Endodermal cell (in vitro differentiated cells): ENCODE data around the gene C16orf54. TPM values are rescaled to one million over a fixed set of nuclear protein-coding genes. Genes with fewer than 3 reads are reported as not detected.
A peak's percentile ranks its signal among the peaks of the same experiment; 100 is the strongest.
"Not testable (repeated sequence)": the region's sequence is repeated elsewhere in the genome, so short reads cannot be mapped to it uniquely, and the experiment has no call there.

ENCODE experiments used
- DNase-seq: peaks from one replicate; pipeline ENCODE4 v3.0.0-alpha.2; 2017
- H3K27ac ChIP-seq: 2 replicates; pipeline ENCODE4 v1.5.1; 2013; ENCODE audit warnings: mild to moderate bottlenecking, low read depth, low read length, moderate library complexity
- H3K27me3 ChIP-seq: 2 replicates; pipeline ENCODE4 v1.6.1; 2013; ENCODE audit warnings: mild to moderate bottlenecking, low read length, moderate library complexity; ENCODE audit not compliant: insufficient read depth, control insufficient read depth, poor library complexity, severe bottlenecking
- H3K36me3 ChIP-seq: 2 replicates; pipeline ENCODE4 v1.7.0; 2013; ENCODE audit warnings: mild to moderate bottlenecking, low read length, moderate library complexity; ENCODE audit not compliant: control insufficient read depth, insufficient read depth
- H3K4me1 ChIP-seq: one replicate; pipeline ENCODE4 v1.7.0; 2013; ENCODE audit warnings: low read length; ENCODE audit not compliant: control insufficient read depth, insufficient read depth
- H3K4me3 ChIP-seq: 2 replicates; pipeline ENCODE4 v1.5.1; 2013; ENCODE audit warnings: mild to moderate bottlenecking, low read length, moderate library complexity
- H3K9ac ChIP-seq: 2 replicates; pipeline ENCODE4 v1.6.1; 2013; ENCODE audit warnings: mild to moderate bottlenecking, low read length, moderate library complexity; ENCODE audit not compliant: poor library complexity, severe bottlenecking; ENCODE audit errors: extremely low read depth
- H3K9me3 ChIP-seq: 2 replicates; pipeline ENCODE4 v1.6.1; 2013; ENCODE audit warnings: mild to moderate bottlenecking, low read length, moderate library complexity; ENCODE audit not compliant: control insufficient read depth
- H3K27ac Mint-ChIP-seq: 2 replicates; pipeline ENCODE4 v1.8.0; 2020; ENCODE audit warnings: mixed read lengths
- H3K27me3 Mint-ChIP-seq: 2 replicates; pipeline ENCODE4 v1.8.0; 2021; ENCODE audit warnings: mild to moderate bottlenecking, mixed read lengths; ENCODE audit not compliant: insufficient read depth
- H3K36me3 Mint-ChIP-seq: 2 replicates; pipeline ENCODE4 v1.8.0; 2020; ENCODE audit warnings: low read depth, mixed read lengths
- H3K4me1 Mint-ChIP-seq: 2 replicates; pipeline ENCODE4 v1.8.0; 2020; ENCODE audit warnings: mixed read lengths
- H3K4me3 Mint-ChIP-seq: 2 replicates; pipeline ENCODE4 v1.8.0; 2020; ENCODE audit warnings: mild to moderate bottlenecking, moderate library complexity, mixed read lengths
- H3K9me3 Mint-ChIP-seq: 2 replicates; pipeline ENCODE4 v1.8.0; 2020; ENCODE audit warnings: mild to moderate bottlenecking, mixed read lengths
- WGBS, 2 experiments: methylation state at CpG; one replicate each; pipeline versions ENCODE4 v1.1.5 to v1.1.7; 2013; ENCODE audit warnings: missing lambda C conversion rate in 2 of 2, mixed read lengths in 1 of 2; ENCODE audit not compliant: insufficient coverage in 1 of 2, insufficient read length in 1 of 2; 5-methylcytosine and 5-hydroxymethylcytosine counted together
- total RNA-seq, 2 donors: library from RNA; stranded (reverse); fragmentation: NEBNext Ultra II Directional in 1 of 2; extraction: Animal tissue kit (Norgen Biotek cat#: 25700) in 1 of 2; gene quantifications; 2 replicates in 1 of 2; 3 replicates in 1 of 2; pipeline ENCODE4 v1.2.1, GENCODE V29; 2021
- TF ChIP-seq, protein P1 (sequence below): fragments of 200-600 bp; sonication (generic); conservative IDR thresholded peaks from 2 replicates; pipeline ENCODE4 v1.5.0; 2021; ENCODE audit warnings: antibody characterized with exemption, mild to moderate bottlenecking

C16orf54 gene
- total RNA-seq, 2 donors from 2014 or later, result not detected

DNA sequence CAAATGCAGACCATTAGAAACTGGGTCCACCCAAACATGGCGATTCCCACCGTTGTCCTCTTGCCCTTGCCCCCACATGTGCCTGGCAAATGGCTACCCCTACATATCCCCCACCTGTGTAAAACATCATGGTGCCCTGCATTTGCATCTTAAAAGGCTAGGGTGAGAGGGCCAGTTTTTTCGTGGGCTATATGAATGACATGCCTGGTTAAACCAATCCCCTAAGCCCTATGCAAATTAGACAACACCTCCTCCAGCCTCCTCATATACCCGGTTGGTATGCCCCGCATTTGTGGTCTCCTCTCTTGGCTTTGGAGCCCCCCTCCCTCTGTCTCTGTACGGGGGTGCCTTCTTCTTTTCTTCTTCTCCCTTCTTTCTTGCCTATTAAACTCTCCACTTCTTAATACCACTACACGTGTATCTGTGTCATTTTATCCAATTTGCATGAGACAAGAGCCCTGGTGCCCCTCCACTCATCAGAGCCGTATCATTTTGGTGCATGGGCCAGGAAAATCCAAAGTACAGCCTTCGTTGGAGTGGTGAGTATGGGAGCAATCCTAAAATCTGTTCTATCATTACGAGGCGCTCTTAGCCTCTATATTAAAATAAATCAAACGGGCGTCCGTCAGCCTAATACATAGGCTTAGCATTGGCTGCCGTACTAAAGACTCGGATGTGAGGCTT, 36.7 kb downstream of the C16orf54 start:
- DNase-seq, result peak; percentile 88
- Histone ChIP-seq H3K27ac (no peak overlapping the region), H3K9ac (peak overlapping the region; percentile 45), H3K36me3 (no peaks in the 10 kb centered on the region), H3K4me1 (no peaks in the 10 kb centered on the region), H3K9me3 (no peaks in the 10 kb centered on the region), H3K4me3 (peak overlapping the region; percentile 82), H3K27me3 (no peaks in the 10 kb centered on the region)
- H3K9me3 Mint-ChIP-seq, result no peaks in the 10 kb centered on the region
- H3K4me3 Mint-ChIP-seq, result peak overlapping the region; percentile 73
- no peaks in the 10 kb centered on the region for H3K27me3 Mint-ChIP-seq
- WGBS, 2 experiments, result 11 to 26% methylated on average over 6 to 16 of the region's 16 CpGs
- H3K36me3 Mint-ChIP-seq, result peaks cover 2% of the 10 kb centered on the region
- peak overlapping the region; percentile 97 for H3K27ac Mint-ChIP-seq
- peaks cover 9% of the 10 kb centered on the region for H3K4me1 Mint-ChIP-seq
- TF ChIP-seq, protein P1, sequence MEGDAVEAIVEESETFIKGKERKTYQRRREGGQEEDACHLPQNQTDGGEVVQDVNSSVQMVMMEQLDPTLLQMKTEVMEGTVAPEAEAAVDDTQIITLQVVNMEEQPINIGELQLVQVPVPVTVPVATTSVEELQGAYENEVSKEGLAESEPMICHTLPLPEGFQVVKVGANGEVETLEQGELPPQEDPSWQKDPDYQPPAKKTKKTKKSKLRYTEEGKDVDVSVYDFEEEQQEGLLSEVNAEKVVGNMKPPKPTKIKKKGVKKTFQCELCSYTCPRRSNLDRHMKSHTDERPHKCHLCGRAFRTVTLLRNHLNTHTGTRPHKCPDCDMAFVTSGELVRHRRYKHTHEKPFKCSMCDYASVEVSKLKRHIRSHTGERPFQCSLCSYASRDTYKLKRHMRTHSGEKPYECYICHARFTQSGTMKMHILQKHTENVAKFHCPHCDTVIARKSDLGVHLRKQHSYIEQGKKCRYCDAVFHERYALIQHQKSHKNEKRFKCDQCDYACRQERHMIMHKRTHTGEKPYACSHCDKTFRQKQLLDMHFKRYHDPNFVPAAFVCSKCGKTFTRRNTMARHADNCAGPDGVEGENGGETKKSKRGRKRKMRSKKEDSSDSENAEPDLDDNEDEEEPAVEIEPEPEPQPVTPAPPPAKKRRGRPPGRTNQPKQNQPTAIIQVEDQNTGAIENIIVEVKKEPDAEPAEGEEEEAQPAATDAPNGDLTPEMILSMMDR, result no peak

DNA sequence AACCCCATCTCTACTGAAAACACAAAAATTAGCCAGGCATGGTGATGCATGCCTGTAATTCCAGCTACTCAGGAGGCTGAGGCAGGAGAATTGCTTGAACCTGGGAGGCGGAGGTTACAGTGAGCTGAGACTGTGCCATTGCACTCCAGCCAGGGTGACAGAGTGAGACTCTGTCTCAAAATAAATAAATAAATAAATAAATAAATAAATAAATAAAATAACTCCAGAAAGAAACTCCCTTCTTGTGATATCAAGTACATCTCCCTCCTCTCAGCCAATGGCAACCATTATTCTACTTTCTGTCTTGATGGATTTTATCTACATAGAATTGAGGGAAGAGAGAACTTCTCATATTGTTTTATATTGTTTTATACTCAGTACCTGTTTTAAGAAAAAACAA, 38.6 kb downstream of the C16orf54 start:
- H3K9me3 ChIP-seq, H3K27me3 ChIP-seq, H3K4me3 Mint-ChIP-seq, H3K4me1 ChIP-seq, H3K27me3 Mint-ChIP-seq, H3K27ac ChIP-seq, H3K27ac Mint-ChIP-seq, H3K9ac ChIP-seq, H3K36me3 ChIP-seq, H3K9me3 Mint-ChIP-seq, H3K36me3 Mint-ChIP-seq, DNase-seq, H3K4me3 ChIP-seq: not testable (repeated sequence)
- H3K4me1 Mint-ChIP-seq, result peaks cover 16% of the 10 kb centered on the region
- 100% methylated on average over 1 of the region's 1 CpG; no CpG with 5 or more reads in 1 of the 2 experiments for WGBS, 2 experiments

DNA sequence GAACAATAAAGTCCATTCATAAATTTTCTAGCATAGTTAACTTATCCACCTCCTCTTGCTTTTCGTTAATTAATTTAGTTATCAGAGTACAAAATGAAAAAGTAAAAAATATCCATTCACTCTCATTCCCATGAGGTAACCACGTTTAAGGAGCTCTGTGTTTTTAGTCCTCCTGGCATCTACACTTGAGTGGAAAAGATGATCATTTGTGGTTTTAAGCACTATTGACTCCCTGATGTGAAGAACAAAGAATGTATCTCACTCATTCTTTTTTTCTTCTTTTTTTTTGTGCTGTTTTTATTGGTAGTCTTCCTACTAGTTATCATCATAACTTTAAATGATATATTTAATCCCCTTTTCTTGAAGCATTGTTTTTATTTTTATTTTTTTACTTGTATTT, 40.8 kb downstream of the C16orf54 start:
- TF ChIP-seq, protein P1, result no peak
- H3K27me3 Mint-ChIP-seq, result no peaks in the 10 kb centered on the region
- H3K9me3 Mint-ChIP-seq, result no peaks in the 10 kb centered on the region
- DNase-seq, result no peak
- no peak overlapping the region for H3K27ac ChIP-seq
- H3K9ac ChIP-seq, result no peak overlapping the region
- whole genome bisulfite sequencing, 2 experiments, result 59 to 100% methylated on average over 1 to 2 of the region's 2 CpGs
- H3K36me3 Mint-ChIP-seq, result no peaks in the 10 kb centered on the region
- no peaks in the 10 kb centered on the region for H3K4me1 ChIP-seq
- H3K9me3 ChIP-seq, result no peaks in the 10 kb centered on the region
- no peaks in the 10 kb centered on the region for H3K27me3 ChIP-seq
- no peak overlapping the region for H3K4me3 Mint-ChIP-seq
- no peak overlapping the region for H3K4me3 ChIP-seq
- H3K27ac Mint-ChIP-seq, result no peak overlapping the region
- peaks cover 15% of the 10 kb centered on the region for H3K4me1 Mint-ChIP-seq
- H3K36me3 ChIP-seq, result no peaks in the 10 kb centered on the region
